ENCODE measurements around the gene TAF13. TPM values are rescaled to one million over a fixed set of nuclear protein-coding genes. Genes with fewer than 3 reads are reported as not detected.
"Not testable (repeated sequence)": the region's sequence is repeated elsewhere in the genome, so short reads cannot be mapped to it uniquely, and the experiment has no call there.

The TAF13 gene
- total RNA-seq, 1 experiment from 2014 or later, result 45.2 TPM

DNA sequence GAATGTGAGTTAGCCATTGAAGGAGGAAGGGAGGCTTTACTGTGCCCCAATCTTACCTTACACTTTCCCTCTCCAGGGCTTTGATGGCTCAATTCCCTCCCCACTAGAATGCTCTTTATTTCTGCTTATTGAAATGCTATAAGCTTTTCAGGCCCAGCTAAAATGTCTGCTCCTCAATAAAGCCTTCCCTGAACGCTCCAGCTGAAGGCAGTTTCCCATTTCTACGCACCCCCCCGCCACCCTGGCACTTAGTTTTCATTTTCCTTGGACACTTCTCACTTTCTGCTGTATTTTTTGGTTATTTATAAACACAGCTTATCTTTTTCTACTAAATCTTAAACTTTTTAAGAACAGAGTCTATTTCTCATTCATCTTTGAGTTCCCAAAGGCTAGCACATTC, 7.7 kb upstream of the TAF13 start:
- no peak for DNase-seq
- Histone ChIP-seq H3K36me3 (replicated peaks; ENCODE audit: control insufficient read depth, insufficient read depth, low read length) (no peaks in the 10 kb centered on the region), H3K27me3 (ENCODE audit: control insufficient read depth, insufficient read depth, low read length) (no peaks in the 10 kb centered on the region), H3K4me3 (ENCODE audit: insufficient read depth, low read depth, low read length) (no peak overlapping the region)

- no peak for DNase-seq
- no peak overlapping the region for H3K4me3 ChIP-seq (ENCODE audit: insufficient read depth, low read depth, low read length)
- no peaks in the 10 kb centered on the region for H3K27me3 ChIP-seq (ENCODE audit: control insufficient read depth, insufficient read depth, low read length)
- no peaks in the 10 kb centered on the region for H3K36me3 ChIP-seq (replicated peaks; ENCODE audit: control insufficient read depth, insufficient read depth, low read length)
These were observed 4.8 kb upstream of the TAF13 start for GRCh38 chr1:109080441-109081082.

DNA sequence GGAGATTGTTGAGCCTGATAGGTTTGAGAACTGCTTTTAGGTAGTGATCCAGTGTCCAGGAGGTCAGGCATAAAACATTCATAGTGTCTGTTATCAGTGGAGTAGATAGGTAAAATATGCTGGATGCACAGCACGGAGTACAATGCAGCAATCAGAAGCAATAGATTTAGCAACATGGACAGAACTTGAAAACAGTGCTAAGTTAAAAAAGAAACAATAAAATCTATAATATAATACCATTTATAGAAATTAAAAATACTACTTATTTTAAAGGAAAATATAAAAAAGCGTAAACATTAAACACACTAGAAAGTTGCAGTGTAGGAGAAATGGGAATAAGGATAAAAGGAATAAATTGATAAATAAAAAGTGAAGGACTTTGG, 3.4 kb upstream of the TAF13 start:
- Histone ChIP-seq H3K36me3 (replicated peaks; ENCODE audit: control insufficient read depth, insufficient read depth, low read length) (no peaks in the 10 kb centered on the region), H3K27me3 (ENCODE audit: control insufficient read depth, insufficient read depth, low read length) (no peaks in the 10 kb centered on the region), H3K4me3 (ENCODE audit: insufficient read depth, low read depth, low read length) (no peak overlapping the region)
- no peak for DNase-seq

GRCh38 chr1:109078317-109078716, 2.5 kb upstream of the TAF13 start:
- no peak for DNase-seq
- H3K4me3 ChIP-seq (ENCODE audit: insufficient read depth, low read depth, low read length), result no peak overlapping the region
- H3K27me3 ChIP-seq (ENCODE audit: control insufficient read depth, insufficient read depth, low read length), result no peaks in the 10 kb centered on the region
- no peaks in the 10 kb centered on the region for H3K36me3 ChIP-seq (replicated peaks; ENCODE audit: control insufficient read depth, insufficient read depth, low read length)

- DNase-seq, result no peak
- H3K36me3 ChIP-seq (replicated peaks; ENCODE audit: control insufficient read depth, insufficient read depth, low read length), result peaks cover 2% of the 10 kb centered on the region
- H3K4me3 ChIP-seq (ENCODE audit: insufficient read depth, low read depth, low read length), result no peak overlapping the region
- no peaks in the 10 kb centered on the region for H3K27me3 ChIP-seq (ENCODE audit: control insufficient read depth, insufficient read depth, low read length)
These were observed 6.5 kb downstream of the TAF13 start for GRCh38 chr1:109069294-109069693.

DNA sequence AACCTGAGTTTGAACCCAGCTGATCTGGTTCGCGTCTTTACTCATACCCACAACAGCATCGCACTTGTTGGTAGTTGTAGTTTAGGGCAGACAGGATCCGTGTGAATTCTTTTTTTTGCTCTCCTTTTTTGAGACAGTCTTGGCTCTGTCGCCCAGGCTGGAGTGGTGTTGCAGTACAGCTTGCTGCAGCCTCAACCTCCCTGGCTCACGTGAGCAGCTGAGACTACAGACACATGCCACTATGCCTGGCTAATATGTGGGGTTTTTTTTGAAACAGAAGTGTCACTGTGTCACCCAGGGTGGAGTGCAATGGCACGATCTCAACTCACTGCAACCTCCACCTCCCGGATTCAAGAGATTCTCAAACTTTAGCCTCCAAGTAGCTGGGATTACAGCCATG, 7.9 kb downstream of the TAF13 start:
- Histone ChIP-seq H3K36me3 (replicated peaks; ENCODE audit: control insufficient read depth, insufficient read depth, low read length) (peaks cover 2% of the 10 kb centered on the region), H3K4me3 (ENCODE audit: insufficient read depth, low read depth, low read length) (no peak overlapping the region), H3K27me3 (ENCODE audit: control insufficient read depth, insufficient read depth, low read length) (no peaks in the 10 kb centered on the region)
- DNase-seq, result no peak

DNA sequence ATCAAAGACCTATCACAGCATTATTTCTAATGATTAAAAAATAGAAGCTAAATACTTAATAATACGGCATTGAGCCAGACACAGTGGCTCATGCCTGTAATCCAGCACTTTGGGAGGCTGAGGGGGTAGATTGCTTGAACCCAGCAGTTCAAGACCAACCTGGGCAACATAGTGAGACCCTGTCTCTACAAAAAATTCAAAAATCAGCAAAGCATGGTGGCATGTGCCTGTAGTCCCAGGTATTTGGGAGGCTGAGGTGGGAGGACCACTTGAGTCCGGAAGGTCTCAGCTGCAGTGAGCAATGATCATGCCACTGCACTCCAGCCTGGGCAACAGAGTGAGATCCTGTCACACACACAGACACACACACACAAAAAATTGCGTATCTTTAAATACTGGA, 10.7 kb downstream of the TAF13 start:
- peaks cover 2% of the 10 kb centered on the region for H3K36me3 ChIP-seq (replicated peaks; ENCODE audit: control insufficient read depth, insufficient read depth, low read length)
- DNase-seq, result no peak
- H3K27me3 ChIP-seq (ENCODE audit: control insufficient read depth, insufficient read depth, low read length), result no peaks in the 10 kb centered on the region
- no peak overlapping the region for H3K4me3 ChIP-seq (ENCODE audit: insufficient read depth, low read depth, low read length)

DNA sequence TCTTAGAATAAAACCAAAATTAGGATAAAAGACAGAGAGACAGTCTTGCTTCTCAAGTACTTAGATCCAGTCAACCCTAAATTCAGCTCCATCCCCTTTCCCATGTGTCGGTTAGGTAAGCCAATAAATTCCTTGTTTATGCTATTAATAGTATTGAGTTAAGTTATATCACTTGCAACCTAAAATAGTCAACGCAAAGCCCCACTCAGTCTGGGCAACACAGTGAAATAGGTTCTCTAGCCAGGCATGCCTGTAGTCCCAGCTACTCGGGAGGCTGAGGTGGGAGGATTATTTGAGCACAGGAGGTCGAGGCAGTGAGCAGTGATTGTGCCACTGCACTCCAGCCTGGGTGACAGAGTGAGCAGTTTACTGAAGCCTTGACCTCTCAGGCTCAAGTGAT, 14.6 kb downstream of the TAF13 start:
- H3K27me3 ChIP-seq (ENCODE audit: control insufficient read depth, insufficient read depth, low read length), result no peaks in the 10 kb centered on the region
- H3K36me3 ChIP-seq (replicated peaks; ENCODE audit: control insufficient read depth, insufficient read depth, low read length), result peaks cover 2% of the 10 kb centered on the region
- no peak overlapping the region for H3K4me3 ChIP-seq (ENCODE audit: insufficient read depth, low read depth, low read length)
- DNase-seq, result no peak

DNA sequence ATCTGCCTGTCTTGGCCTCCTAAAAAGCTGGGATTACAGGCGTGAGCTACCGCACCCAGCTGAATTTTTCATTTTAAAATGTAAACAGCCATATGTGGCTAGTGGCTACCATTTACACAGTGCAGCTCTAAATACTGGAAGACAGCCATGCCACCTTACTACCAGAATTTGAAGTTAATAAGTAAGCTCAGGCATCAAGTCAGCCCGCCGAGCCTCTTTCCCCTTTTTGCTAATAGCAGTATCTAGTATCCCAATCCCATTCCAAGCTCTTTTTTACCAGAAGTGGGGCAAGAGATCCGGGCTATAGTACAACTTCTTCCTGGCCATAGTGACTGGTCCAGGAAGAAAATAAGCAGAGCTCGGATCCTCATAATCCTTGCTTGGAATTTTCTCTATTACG, 15.1 kb downstream of the TAF13 start:
- peaks cover 2% of the 10 kb centered on the region for H3K36me3 ChIP-seq (replicated peaks; ENCODE audit: control insufficient read depth, insufficient read depth, low read length)
- H3K4me3 ChIP-seq (ENCODE audit: insufficient read depth, low read depth, low read length), result no peak overlapping the region
- H3K27me3 ChIP-seq (ENCODE audit: control insufficient read depth, insufficient read depth, low read length), result no peaks in the 10 kb centered on the region
- no peak for DNase-seq

- Histone ChIP-seq H3K4me3 (ENCODE audit: insufficient read depth, low read depth, low read length) (no peak overlapping the region), H3K36me3 (replicated peaks; ENCODE audit: control insufficient read depth, insufficient read depth, low read length) (no peaks in the 10 kb centered on the region; the same call in 1 of the 2 replicates), H3K27me3 (ENCODE audit: control insufficient read depth, insufficient read depth, low read length) (no peaks in the 10 kb centered on the region)
- DNase-seq, result no peak
These were observed 16.8 kb downstream of the TAF13 start for GRCh38 chr1:109059026-109059425.

GRCh38 chr1:109056064-109056463, 19.7 kb downstream of the TAF13 start:
- H3K36me3 ChIP-seq (replicated peaks; ENCODE audit: control insufficient read depth, insufficient read depth, low read length), result no peaks in the 10 kb centered on the region
- DNase-seq, result no peak
- H3K27me3 ChIP-seq (ENCODE audit: control insufficient read depth, insufficient read depth, low read length), result no peaks in the 10 kb centered on the region
- no peak overlapping the region for H3K4me3 ChIP-seq (ENCODE audit: insufficient read depth, low read depth, low read length)

DNA sequence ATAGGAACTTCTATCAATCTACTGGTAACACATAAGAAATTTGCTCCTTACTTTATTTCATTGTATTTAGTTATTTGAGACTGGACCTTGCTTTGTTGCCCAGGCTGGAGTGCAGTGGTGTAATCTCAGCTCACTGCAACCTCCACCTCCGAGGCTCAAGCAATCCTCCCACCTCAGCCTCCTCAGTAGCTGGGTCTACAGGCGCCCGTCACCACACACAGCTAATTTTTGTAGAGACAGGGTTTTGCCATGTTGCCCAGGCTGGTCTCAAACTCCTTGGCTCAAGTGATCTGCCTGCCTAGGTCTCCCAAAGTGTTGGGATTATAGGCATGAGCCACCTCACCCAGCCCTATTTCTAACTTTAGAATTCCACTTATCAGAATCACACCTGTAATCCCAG, 23.7 kb downstream of the TAF13 start:
- not testable (repeated sequence) for H3K4me3 ChIP-seq (ENCODE audit: insufficient read depth, low read depth, low read length); H3K27me3 ChIP-seq (ENCODE audit: control insufficient read depth, insufficient read depth, low read length); H3K36me3 ChIP-seq (replicated peaks; ENCODE audit: control insufficient read depth, insufficient read depth, low read length); DNase-seq

GRCh38 chr1:109050228-109050995, 25.4 kb downstream of the TAF13 start:
- Histone ChIP-seq H3K36me3 (replicated peaks; ENCODE audit: control insufficient read depth, insufficient read depth, low read length) (no peaks in the 10 kb centered on the region), H3K4me3 (ENCODE audit: insufficient read depth, low read depth, low read length) (no peak overlapping the region), H3K27me3 (ENCODE audit: control insufficient read depth, insufficient read depth, low read length) (no peaks in the 10 kb centered on the region)
- DNase-seq, result no peak

- no peaks in the 10 kb centered on the region for H3K27me3 ChIP-seq (ENCODE audit: control insufficient read depth, insufficient read depth, low read length)
- no peak for DNase-seq
These were observed 27.5 kb downstream of the TAF13 start for GRCh38 chr1:109048335-109048734.

DNA sequence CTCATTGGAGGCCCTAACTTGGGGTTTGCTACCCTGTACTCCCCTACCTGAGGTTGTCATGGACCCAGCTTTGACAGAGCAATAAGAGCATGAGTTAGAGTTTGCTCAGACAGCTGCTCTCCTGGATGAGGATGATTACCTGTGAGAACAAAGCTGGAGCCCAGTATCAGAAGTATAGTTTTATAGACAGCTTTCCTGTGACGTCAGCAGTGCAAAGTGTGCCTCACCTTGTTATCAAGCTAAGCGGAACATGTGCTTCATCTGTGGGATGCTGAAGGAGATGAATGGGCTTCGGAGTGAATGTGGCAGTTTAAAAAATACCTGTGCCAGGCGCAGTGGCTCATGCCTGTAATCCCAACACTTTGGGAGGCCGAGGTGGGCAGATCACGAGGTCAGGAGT, 28.5 kb downstream of the TAF13 start:
- no peak for DNase-seq
- H3K36me3 ChIP-seq (replicated peaks; ENCODE audit: control insufficient read depth, insufficient read depth, low read length), result no peaks in the 10 kb centered on the region
- no peak overlapping the region for H3K4me3 ChIP-seq (ENCODE audit: insufficient read depth, low read depth, low read length)
- no peaks in the 10 kb centered on the region for H3K27me3 ChIP-seq (ENCODE audit: control insufficient read depth, insufficient read depth, low read length)

More at GRCh38 chr1:109048335-109048734, 27.5 kb downstream of the TAF13 start:
- no peaks in the 10 kb centered on the region for H3K36me3 ChIP-seq (replicated peaks; ENCODE audit: control insufficient read depth, insufficient read depth, low read length)
- no peak overlapping the region for H3K4me3 ChIP-seq (ENCODE audit: insufficient read depth, low read depth, low read length)

Data from H7 (cell line).